K562 (cell line): ENCODE measurements around the gene R3HDM2. TPM values are rescaled to one million over a fixed set of nuclear protein-coding genes. Genes with fewer than 3 reads are reported as not detected.
A peak's percentile ranks its signal among the peaks of the same experiment; 100 is the strongest.

Source experiments
- ATAC-seq: fragments of 200-7000 bp; cut with Tn5 transposase; 3 replicates; pipeline ENCODE4 v1.9.1; 2020; ENCODE audit warnings: moderate library complexity
- BruUV-seq: library from RNA; stranded (reverse); fragments of 400-500 nt; replicated peaks from 2 replicates; lab custom pipeline; 2021; lab: Mats Ljungman, UMichigan
- CTCF ChIA-PET: fragments of 300-600 bp; formaldehyde crosslinking; extraction: SDS; loops from one replicate; lab custom pipeline; 2021; ENCODE audit warnings: low intra/inter-chr PET ratio; lab: Yijun Ruan, JAX
- POLR2A ChIA-PET: fragments of 300-600, 350-650 bp; sonication (Branson Sonifier 250); formaldehyde crosslinking; extraction: SDS; loops from one replicate; lab custom pipeline; 2021; ENCODE audit warnings: antibody characterized with exemption, inconsistent platforms; lab: Yijun Ruan, JAX
- DNase-seq, 4 experiments: peaks; one replicate each; pipeline versions ENCODE4 v3.0.0 to v3.0.0-alpha.2; 2011 to 2018; ENCODE audit warnings: low spot score in 3 of 4, mixed read lengths in 3 of 4; ENCODE audit errors: extremely low read depth in 1 of 4
- FAIRE-seq: peaks from 2 replicates; lab custom pipeline; 2011; peaks lifted over from hg19 to GRCh38; lab: Jason Lieb, UNC
- H2AFZ ChIP-seq: 2 replicates; pipeline ENCODE4 v1.6.0; 2011; ENCODE audit warnings: low read depth, low read length, control low read depth, inconsistent platforms
- H3K27ac ChIP-seq: fragments of 200-600 bp; 3 replicates; pipeline ENCODE4 v1.8.0; 2011; ENCODE audit warnings: low read depth, mild to moderate bottlenecking, control low read depth, inconsistent platforms, low read length, moderate library complexity, mixed read lengths; ENCODE audit errors: extremely low read depth
- H3K27me3 ChIP-seq, 2 experiments: fragments of 300-600 bp in 1 of 2; 2 replicates in 1 of 2; 3 replicates in 1 of 2; pipeline versions ENCODE4 v1.6.0 to v1.8.0; 2011; ENCODE audit warnings: inconsistent platforms in 2 of 2, low read length in 2 of 2, mild to moderate bottlenecking in 1 of 2, mixed read lengths in 1 of 2, moderate library complexity in 1 of 2; ENCODE audit not compliant: control insufficient read depth in 2 of 2, insufficient read depth in 2 of 2
- H3K36me3 ChIP-seq: fragments of 300-600 bp; 3 replicates; pipeline ENCODE4 v1.8.0; 2011; ENCODE audit warnings: mild to moderate bottlenecking, low read length, inconsistent platforms; ENCODE audit not compliant: control insufficient read depth, insufficient read depth
- H3K4me1 ChIP-seq, 2 experiments: fragments of 200-600 bp in 1 of 2; replicated peaks in 1 of 2; 2 replicates in 1 of 2; 3 replicates in 1 of 2; pipeline versions ENCODE4 v1.5.1 to v1.8.0; 2011; ENCODE audit warnings: inconsistent platforms in 2 of 2, low read length in 2 of 2, mild to moderate bottlenecking in 1 of 2, mixed read lengths in 1 of 2, moderate library complexity in 1 of 2; ENCODE audit not compliant: control insufficient read depth in 2 of 2, insufficient read depth in 2 of 2
- H3K4me2 ChIP-seq: 2 replicates; pipeline ENCODE4 v1.6.1; 2011; ENCODE audit warnings: low read length, control low read depth, inconsistent platforms, mixed read lengths; ENCODE audit not compliant: insufficient read depth
- H3K4me3 ChIP-seq: fragments of 200-600 bp; sonication (generic), shearing (Covaris generic); 2 replicates; pipeline ENCODE4 v1.5.1; 2016; ENCODE audit warnings: control low read depth, inconsistent platforms
- H3K79me2 ChIP-seq: fragments of 200-600 bp; 3 replicates; pipeline ENCODE4 v1.8.0; 2011; ENCODE audit warnings: low read length, inconsistent platforms; ENCODE audit not compliant: control insufficient read depth, insufficient read depth
- H3K9ac ChIP-seq, 2 experiments: 2 replicates each; pipeline versions ENCODE4 v1.6.0 to v1.6.1; 2011; ENCODE audit warnings: low read depth in 2 of 2, low read length in 2 of 2, control low read depth in 1 of 2, inconsistent platforms in 1 of 2, mild to moderate bottlenecking in 1 of 2, mixed read lengths in 1 of 2; ENCODE audit not compliant: insufficient read depth in 1 of 2
- H3K9me1 ChIP-seq: one replicate; pipeline ENCODE4 v1.6.0; 2011; ENCODE audit warnings: inconsistent platforms, mild to moderate bottlenecking, low read length, moderate library complexity; ENCODE audit not compliant: control insufficient read depth, insufficient read depth
- H3K9me3 ChIP-seq: replicated peaks from 2 replicates; pipeline ENCODE4 v1.5.1; 2011; ENCODE audit warnings: low read depth, low read length, inconsistent platforms; ENCODE audit not compliant: control insufficient read depth, insufficient read depth
- H4K20me1 ChIP-seq: replicated peaks from 2 replicates; pipeline ENCODE4 v1.6.1; 2011; ENCODE audit warnings: low read length, inconsistent platforms, mixed read lengths; ENCODE audit not compliant: control insufficient read depth, insufficient read depth
- E2F3 ChIP-seq: fragments of 250-450 bp; sonication (Bioruptor Pico); IDR thresholded peaks from 2 replicates; pipeline ENCODE4 v1.4.0; 2020; ENCODE audit warnings: mild to moderate bottlenecking
- EGR1 ChIP-seq: fragments of 450-650 bp; conservative IDR thresholded peaks from 2 replicates; pipeline ENCODE4 v1.6.1; 2017; ENCODE audit warnings: mild to moderate bottlenecking
- NCOA6 ChIP-seq: fragments of 450-650 bp; IDR thresholded peaks from 2 replicates; pipeline ENCODE4 v1.6.1; 2017; ENCODE audit warnings: mild to moderate bottlenecking
- NRF1 ChIP-seq, 2 experiments: fragments of 450-650 bp; IDR thresholded peaks in 1 of 2; conservative IDR thresholded peaks in 1 of 2; 2 replicates each; pipeline ENCODE4 v1.6.1; 2014; ENCODE audit warnings: mild to moderate bottlenecking in 2 of 2
- POLR2G ChIP-seq: fragments of 200-400 bp; formaldehyde crosslinking; IDR thresholded peaks from 2 replicates; pipeline ENCODE4 v1.6.1; 2017; ENCODE audit warnings: low read depth, mild to moderate bottlenecking, antibody characterized with exemption, low read length, moderate library complexity
- RBBP5 ChIP-seq: fragments of 200-600 bp; sonication (generic); IDR thresholded peaks from 2 replicates; pipeline ENCODE4 v1.6.1; 2012; ENCODE audit warnings: borderline replicate concordance, mild to moderate bottlenecking, low read length, control low read depth, inconsistent platforms; ENCODE audit not compliant: insufficient read depth, poor library complexity, severe bottlenecking
- RCOR1 ChIP-seq, 2 experiments: IDR thresholded peaks; 2 replicates each; pipeline ENCODE4 v1.6.1; 2012; ENCODE audit warnings: low read depth in 2 of 2, low read length in 2 of 2, borderline replicate concordance in 1 of 2, improper control_type of control experiment in 1 of 2
- TFAP4 ChIP-seq: sonication (generic); formaldehyde crosslinking; IDR thresholded peaks from 2 replicates; pipeline ENCODE4 v1.8.0; 2022; ENCODE audit warnings: missing genetic modification reagents, mild to moderate bottlenecking, moderate library complexity, borderline replicate concordance
- THRB ChIP-seq: fragments of 450-650 bp; formaldehyde crosslinking; conservative IDR thresholded peaks from 2 replicates; pipeline ENCODE4 v1.4.0; 2022; ENCODE audit warnings: mild to moderate bottlenecking, missing genetic modification characterization
- VEZF1 ChIP-seq: fragments of 200-800 bp; sonication (Bioruptor generic); IDR thresholded peaks from 2 replicates; pipeline ENCODE4 v1.6.1; 2017; ENCODE audit warnings: missing genetic modification characterization, missing compliant biosample characterization
- ZC3H4 ChIP-seq: sonication (generic); formaldehyde crosslinking; IDR thresholded peaks from 2 replicates; pipeline ENCODE4 v1.9.0; 2021; ENCODE audit warnings: missing genetic modification reagents, borderline replicate concordance
- ZFX ChIP-seq: sonication (generic); formaldehyde crosslinking; IDR thresholded peaks from 2 replicates; pipeline ENCODE4 v1.8.0; 2022; ENCODE audit warnings: mild to moderate bottlenecking, missing genetic modification reagents, moderate library complexity
- WGBS: fragments of 100-300 bp; shearing (Covaris generic); methylation state at CpG from one replicate; pipeline ENCODE4 v1.1.6; 2016; ENCODE audit warnings: low coverage, mixed read lengths; ENCODE audit not compliant: insufficient coverage; ENCODE audit errors: missing lambda C conversion rate; 5-methylcytosine and 5-hydroxymethylcytosine counted together
- in situ Hi-C: fragments of 300-500 bp; cut with MboI; formaldehyde crosslinking; loops from 4 replicates; pipeline ENCODE4 v1.15.0; 2018; ENCODE audit warnings: inconsistent platforms, mixed read lengths
- intact Hi-C: fragments of 100-400 bp; cut with micrococcal nuclease; formaldehyde crosslinking; loops from 2 replicates; pipeline ENCODE4 v1.14.2; 2022
- polyA plus RNA-seq, 8 experiments: library from polyadenylated mRNA; depleted of rRNA in 4 of 8; stranded (reverse) in 5 of 8; unstranded in 3 of 8; fragments of >200 nt; fragmentation: Nextera tagmentation in 2 of 8; fragmentation: Illumina TruSeq in 1 of 8; extraction: Ambion mirVana in 2 of 8; extraction: Trizol in 1 of 8; gene quantifications; 2 replicates each; pipeline versions ENCODE4 v1.2.1 to v1.2.3, GENCODE V29; 2011 to 2014; ENCODE audit warnings: inconsistent platforms in 1 of 8, missing spikeins in 1 of 8
- total RNA-seq, 7 experiments: library from RNA; depleted of rRNA in 6 of 7; stranded (reverse); fragments of >200 nt in 6 of 7; fragmentation: Illumina TruSeq in 2 of 7; extraction: Trizol in 2 of 7; gene quantifications; 2 replicates each; pipeline versions ENCODE4 v1.2.1 to v1.2.3, GENCODE V29; 2011 to 2021; ENCODE audit warnings: low replicate concordance in 1 of 7
- TF ChIP-seq, protein P1 (sequence below): fragments of 450-650 bp; IDR thresholded peaks from 2 replicates; pipeline ENCODE4 v1.6.1; 2016; ENCODE audit warnings: antibody characterized with exemption

Gene R3HDM2
- total and polyA plus RNA-seq, 9 of the 15 experiments (the other 6 are each of a cell fraction or from before 2014, with no cell fraction given), result 3.3 to 18.8 (median 9.0) TPM

DNA sequence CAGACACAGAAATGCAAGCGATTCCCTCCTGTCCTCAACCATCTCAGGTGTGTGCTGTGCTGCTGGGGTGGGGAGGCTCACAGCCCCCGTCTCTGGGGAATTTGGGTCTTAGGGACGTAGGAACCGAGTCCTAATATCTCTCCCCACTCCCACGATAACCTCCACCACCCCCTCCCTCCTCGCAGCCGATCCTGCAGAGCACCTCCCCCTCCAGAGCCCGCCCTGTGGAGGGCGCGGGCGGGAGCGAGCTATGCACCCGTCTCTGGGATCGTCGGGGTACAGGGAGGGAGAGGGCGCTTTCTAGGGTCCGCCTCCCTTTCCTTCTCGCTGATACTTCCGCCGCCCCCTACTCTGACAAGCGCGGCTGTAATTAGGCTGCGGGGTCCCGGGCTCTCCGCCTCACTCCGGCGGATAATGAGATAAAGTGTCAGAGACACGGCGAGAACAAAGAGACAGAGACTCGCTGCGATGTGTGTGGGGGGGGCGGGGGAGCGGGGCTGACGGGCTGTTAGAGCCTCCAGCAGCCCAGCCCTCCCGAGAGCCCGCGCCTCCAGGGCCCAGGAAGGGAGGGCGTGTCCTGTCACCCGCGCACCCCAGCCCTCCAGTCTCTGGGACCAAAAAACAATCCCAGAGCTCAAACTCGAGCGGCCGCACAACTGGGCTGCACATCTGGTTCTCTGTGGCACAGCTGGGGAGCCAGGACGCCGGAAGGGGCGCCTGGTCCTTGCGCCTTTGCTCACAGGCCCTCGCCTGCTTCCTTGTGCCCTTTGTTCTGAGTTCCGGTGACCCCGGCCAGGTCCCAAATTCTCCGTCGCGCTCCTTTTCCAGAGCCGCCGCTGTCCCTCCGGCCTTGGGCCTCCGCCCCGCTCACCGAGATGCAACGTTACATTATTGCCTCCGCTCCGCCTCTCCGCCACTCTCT lies 192.7 kb downstream of the R3HDM2 start:
- peak overlapping the region; percentile 18 to 86; a peak in 3 of 4 replicates for H3K9ac ChIP-seq
- ChIA-PET CTCF (interaction anchor here (0.6 to 6.6 kb wide), 5 partner anchors 25 to 230 kb away, joined by 3 to 186 read pairs (median 3); partner anchors contain the start of gene NXPH4), POLR2A (interaction anchor here (0.6 to 4.7 kb wide), 8 partner anchors 8 to 341 kb away, joined by 3 to 33 read pairs (median 3); partner anchors contain the start of gene SHMT2)
- FAIRE-seq (no peak), DNase-seq (peak; percentile 68 to 74 (median 72)), ATAC-seq (peak; percentile 7)
- H3K27ac ChIP-seq, result no peak overlapping the region
- peaks cover 2% of the 10 kb centered on the region for H3K9me1 ChIP-seq
- H3K36me3 ChIP-seq, result peaks cover 26% of the 10 kb centered on the region; the same call in 2 of the 3 replicates
- peak overlapping the region; percentile 33 for H3K4me3 ChIP-seq
- peaks cover 45 to 87% of the 10 kb centered on the region in 2 experiments for H3K4me1 ChIP-seq
- peaks cover 8% of the 10 kb centered on the region for H4K20me1 ChIP-seq
- H2AFZ ChIP-seq, result peak overlapping the region; percentile 99
- in situ Hi-C loops, result no loop called here
- TSS peak; percentile 46 for BruUV-seq
- 13% methylated on average over 42 of the region's 63 CpGs for WGBS
- H3K4me2 ChIP-seq, result peak overlapping the region; percentile 84
- H3K27me3 ChIP-seq, result peaks cover 2 to 23% of the 10 kb centered on the region in 2 experiments; a peak in 3 of 5 replicates
- intact Hi-C loops, result no loop called here
- H3K9me3 ChIP-seq, result no peaks in the 10 kb centered on the region
- H3K79me2 ChIP-seq, result no peaks in the 10 kb centered on the region
- TF ChIP-seq ZFX (0 out of 2 replicates have a peak, but pooled peaks have one; percentile 16), THRB (no peak), VEZF1 (CRISPR knock-in tag) (peak; percentile 69), EGR1 (peak; percentile 39; the same call in 1 of the 2 replicates), NRF1 (conservative IDR thresholded peaks at IDR 0.05 in 1 of 2, IDR thresholded peaks at IDR 0.05 in 1 of 2) (peak; percentile 63 to 67), ZC3H4 (CRISPR knock-in tag) (no peak), TFAP4 (CRISPR knock-in tag) (0 out of 2 replicates have a peak, but pooled peaks have one; percentile 1), RBBP5 (peak; percentile 23), E2F3 (CRISPR knock-in tag) (no peak), NCOA6 (no peak), POLR2G (peak; percentile 72), RCOR1 (IDR thresholded peaks at IDR 0.05; ENCODE audit: borderline replicate concordance in 1 of 2, low read depth in 2 of 2, low read length in 2 of 2) (0 out of 4 replicates have a peak, but pooled peaks of 1 of the 2 experiments have one; percentile 14)
- TF ChIP-seq, protein P1, sequence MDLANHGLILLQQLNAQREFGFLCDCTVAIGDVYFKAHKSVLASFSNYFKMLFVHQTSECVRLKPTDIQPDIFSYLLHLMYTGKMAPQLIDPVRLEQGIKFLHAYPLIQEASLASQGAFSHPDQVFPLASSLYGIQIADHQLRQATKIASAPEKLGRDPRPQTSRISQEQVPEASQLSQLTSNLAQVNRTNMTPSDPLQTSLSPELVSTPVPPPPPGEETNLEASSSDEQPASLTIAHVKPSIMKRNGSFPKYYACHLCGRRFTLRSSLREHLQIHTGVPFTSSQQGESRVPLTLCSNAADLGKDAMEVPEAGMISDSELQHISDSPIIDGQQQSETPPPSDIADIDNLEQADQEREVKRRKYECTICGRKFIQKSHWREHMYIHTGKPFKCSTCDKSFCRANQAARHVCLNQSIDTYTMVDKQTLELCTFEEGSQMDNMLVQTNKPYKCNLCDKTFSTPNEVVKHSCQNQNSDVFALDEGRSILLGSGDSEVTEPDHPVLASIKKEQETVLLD, result no peak
